ENCODE measurements around the gene CEP57L1. TPM values are rescaled to one million over a fixed set of nuclear protein-coding genes. Genes with fewer than 3 reads are reported as not detected.

The CEP57L1 gene
- 45.1 and 45.2 TPM in 2 replicates for total RNA-seq (2014; rRNA removed; shearing (Covaris generic))

DNA sequence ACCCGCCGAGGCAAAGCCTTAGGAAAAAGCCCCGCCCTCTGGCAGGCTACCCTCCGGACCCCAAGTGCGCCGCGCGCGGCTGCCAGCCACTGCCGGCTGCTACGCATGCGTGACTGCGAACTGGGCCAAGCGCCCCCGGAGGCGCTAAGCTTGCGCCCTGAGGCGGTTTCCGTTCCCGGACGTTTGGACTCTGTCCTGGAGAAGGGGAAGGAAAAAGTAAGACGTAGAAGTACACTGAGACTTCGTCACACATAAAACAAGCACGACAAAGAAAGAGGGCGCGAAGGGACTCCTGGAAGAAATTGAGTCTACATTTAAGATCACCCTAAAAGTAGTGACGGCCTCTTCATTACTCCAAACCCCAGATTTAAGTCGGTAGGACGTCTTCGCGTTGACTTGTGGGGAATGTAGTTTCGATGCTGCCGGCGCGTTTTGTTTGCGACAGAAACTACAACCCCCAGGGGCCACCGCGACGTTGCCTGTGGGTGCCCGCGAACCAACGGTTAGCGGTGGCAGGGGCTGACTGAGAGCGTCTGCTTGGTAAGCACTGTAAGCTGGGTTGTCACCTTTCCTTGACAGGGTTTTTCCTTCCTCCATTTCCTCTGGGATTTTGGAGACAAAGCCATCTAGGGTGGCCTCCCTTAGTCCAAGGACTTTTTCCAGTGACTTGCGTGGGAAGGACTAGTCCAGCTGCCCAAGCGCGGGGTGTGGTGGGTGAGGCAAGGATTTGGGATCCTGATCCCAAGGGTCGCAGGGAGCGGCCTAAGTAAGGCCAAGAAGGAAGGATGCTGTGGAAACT lies at the start of gene CEP57L1:
Gene CEP57L1 (plus strand): TSS at position 472 of the 799 bp plus-strand sequence. CDS start 49,715 bp downstream, outside the sequence.
- Histone ChIP-seq H3K36me3 (peaks cover 9% of the 10 kb centered on the region), H3K4me1 (replicated peaks) (peaks cover 7% of the 10 kb centered on the region)

DNA sequence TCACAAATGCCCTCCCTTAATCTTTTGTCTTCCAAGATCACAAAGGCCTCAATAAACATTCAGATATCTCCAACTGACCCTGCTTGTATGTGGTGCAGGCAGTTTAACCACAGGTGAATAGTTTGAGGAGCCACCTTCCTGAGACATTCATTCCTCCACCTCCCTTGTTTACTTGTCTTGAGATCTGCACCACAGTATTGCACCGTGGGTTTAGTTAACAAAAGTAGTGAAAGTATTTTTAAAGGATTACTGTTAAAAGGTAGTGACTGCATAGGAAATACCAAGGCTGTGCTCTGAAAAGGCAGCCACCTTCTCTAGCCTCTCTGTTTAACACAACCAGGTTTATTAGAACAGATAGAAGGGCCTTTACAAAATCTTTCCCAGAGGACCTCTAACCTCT lies 47.1 kb upstream of the CEP57L1 start:
- Histone ChIP-seq H3K27ac (no peak overlapping the region), H3K36me3 (no peaks in the 10 kb centered on the region), H3K4me1 (replicated peaks) (peaks cover 18% of the 10 kb centered on the region), H3K9me3 (replicated peaks) (no peaks in the 10 kb centered on the region), H3K4me3 (no peak overlapping the region), H3K27me3 (replicated peaks) (no peaks in the 10 kb centered on the region)
- no peak for DNase-seq (ENCODE audit: low read depth in 1 of 2, low spot score in 2 of 2)

More for the DNA sequence above, at the start of gene CEP57L1:
- DNase-seq (ENCODE audit: low read depth in 1 of 2, low spot score in 2 of 2) = peak; percentile 99
- peak within 1 kb of the TSS; percentile 73 for H3K4me3 ChIP-seq
- no peaks in the 10 kb centered on the region for H3K27me3 ChIP-seq (replicated peaks)
- peak within 1 kb of the TSS; percentile 95 for H3K27ac ChIP-seq
- no peaks in the 10 kb centered on the region for H3K9me3 ChIP-seq (replicated peaks)

DNA sequence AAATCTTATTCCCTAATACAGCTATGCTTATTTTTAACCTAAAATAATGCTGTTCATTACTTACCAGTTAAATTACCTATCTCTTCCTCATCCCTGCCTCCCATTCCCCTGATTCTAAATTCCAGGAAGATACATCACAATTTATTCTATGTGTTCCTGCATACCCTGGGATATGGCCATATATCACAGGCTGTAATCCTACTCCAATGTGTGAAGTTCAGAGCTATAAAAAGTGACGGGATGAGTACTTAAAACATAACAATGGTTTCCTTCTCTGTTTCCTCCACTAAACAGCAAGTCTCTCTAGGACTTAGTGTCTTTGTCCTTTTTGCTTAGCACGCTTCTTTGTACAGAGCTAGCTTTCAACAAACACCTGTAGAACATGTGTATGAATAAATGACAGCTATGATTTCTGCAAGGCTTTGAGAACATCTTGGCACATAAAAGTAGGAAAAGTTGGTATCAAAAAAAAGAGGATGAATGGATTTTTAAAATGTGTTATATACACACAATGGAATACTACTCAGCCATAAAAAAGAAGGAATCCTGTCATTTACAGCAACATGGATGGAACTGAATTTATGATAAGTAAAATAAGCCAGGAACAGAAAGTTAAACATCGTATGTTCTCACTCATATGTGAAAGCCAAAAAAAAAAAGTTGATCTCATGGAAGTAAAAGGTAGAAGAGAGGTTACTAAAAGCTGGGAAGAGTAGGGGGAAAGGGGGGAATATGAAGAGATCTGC lies 46.5 kb upstream of the CEP57L1 start:
- H3K36me3 ChIP-seq = no peaks in the 10 kb centered on the region
- H3K9me3 ChIP-seq (replicated peaks) = no peaks in the 10 kb centered on the region
- H3K4me1 ChIP-seq (replicated peaks) = peaks cover 18% of the 10 kb centered on the region
- no peak overlapping the region for H3K27ac ChIP-seq
- DNase-seq (ENCODE audit: low read depth in 1 of 2, low spot score in 2 of 2) = no peak
- no peaks in the 10 kb centered on the region for H3K27me3 ChIP-seq (replicated peaks)
- H3K4me3 ChIP-seq = no peak overlapping the region

DNA sequence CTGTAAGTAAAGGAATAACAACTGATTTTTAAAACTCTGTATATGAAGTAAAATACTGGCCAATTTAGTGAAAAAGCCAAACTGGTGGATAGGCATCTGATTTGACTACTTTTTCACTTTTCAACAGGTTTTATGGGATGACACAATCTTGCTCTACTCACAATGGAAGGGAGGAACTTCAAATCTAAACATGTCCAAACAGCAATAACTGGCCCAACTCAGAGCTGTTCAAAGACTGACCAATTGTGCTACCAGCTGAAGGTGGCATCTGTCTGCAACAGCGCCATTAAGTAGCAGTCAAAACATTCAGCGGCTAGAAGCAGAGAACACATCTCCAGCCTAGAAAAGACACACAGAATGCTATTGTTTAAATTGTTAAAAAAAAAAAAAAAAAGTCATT lies 45.3 kb upstream of the CEP57L1 start:
- no peak overlapping the region; the same call in 1 of the 2 replicates for H3K27ac ChIP-seq
- H3K36me3 ChIP-seq = no peaks in the 10 kb centered on the region
- no peaks in the 10 kb centered on the region for H3K27me3 ChIP-seq (replicated peaks)
- H3K9me3 ChIP-seq (replicated peaks) = no peaks in the 10 kb centered on the region
- H3K4me1 ChIP-seq (replicated peaks) = peaks cover 18% of the 10 kb centered on the region
- no peak for DNase-seq (ENCODE audit: low read depth in 1 of 2, low spot score in 2 of 2)
- no peak overlapping the region for H3K4me3 ChIP-seq

DNA sequence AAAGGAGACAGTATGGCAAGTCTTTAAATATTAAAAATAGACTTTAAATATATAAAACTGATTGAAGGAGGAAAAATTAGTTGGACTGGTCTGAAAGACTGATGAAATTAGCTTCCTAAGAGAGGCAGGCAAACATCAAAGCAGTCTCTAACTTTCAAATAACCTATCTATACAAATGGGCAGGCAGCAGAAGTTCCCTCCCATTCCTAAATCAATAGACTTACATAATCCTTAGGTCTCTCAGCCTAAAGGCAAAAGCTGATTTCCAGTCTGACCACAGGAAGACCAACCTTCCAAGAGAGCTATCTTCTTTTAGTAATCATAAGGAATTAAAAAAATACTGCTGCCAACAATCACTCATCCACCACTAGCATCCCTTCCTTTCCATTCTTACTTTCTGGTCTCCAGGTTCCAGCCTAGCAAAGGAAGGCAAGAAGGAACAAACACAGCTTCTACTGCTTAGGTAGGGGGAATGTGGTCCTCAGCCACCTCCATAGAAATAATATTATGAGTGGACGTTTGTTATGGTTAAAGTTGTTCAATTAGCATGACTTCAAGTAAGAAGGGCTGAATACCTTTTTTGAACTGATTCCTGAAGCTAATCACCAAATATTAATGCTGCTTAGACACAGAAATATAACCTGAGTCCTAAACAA lies 44.7 kb upstream of the CEP57L1 start:
- Histone ChIP-seq H3K27ac (no peak overlapping the region), H3K4me1 (replicated peaks) (peaks cover 18% of the 10 kb centered on the region), H3K9me3 (replicated peaks) (no peaks in the 10 kb centered on the region), H3K27me3 (replicated peaks) (no peaks in the 10 kb centered on the region), H3K4me3 (no peak overlapping the region), H3K36me3 (no peaks in the 10 kb centered on the region)
- DNase-seq (ENCODE audit: low read depth in 1 of 2, low spot score in 2 of 2) = no peak

DNA sequence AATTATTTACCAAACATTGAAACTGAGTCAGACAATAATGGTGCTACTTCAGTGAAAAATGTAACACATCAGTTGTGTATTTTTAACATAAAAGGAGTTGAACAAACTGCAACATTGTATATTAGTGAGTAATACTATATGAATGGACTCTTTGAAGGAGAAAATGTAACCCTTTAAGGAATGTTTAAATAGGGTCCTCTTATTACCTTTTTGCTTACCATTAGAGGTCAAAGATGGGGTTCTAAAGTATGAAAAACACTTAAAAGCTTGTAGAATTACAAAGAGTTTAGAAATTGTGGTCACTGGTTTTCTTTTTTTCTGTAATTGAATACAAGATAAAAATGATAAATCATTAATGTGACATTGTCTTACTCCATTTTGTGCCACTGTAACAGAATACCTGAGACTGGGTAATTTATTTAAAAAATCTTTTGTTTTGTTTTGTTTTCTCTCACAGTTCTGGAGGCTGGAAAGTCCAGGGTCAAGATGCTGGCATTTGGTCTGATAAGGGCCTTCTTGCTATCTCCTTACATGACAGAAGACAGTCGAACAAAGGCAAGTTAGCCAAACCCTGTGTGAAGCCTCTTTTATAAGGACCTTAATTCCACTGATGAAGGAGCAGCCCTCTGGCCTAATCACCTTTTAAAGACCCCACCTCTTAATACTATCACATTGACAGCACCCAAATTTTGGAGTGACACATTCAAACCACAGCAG lies 43.8 kb upstream of the CEP57L1 start:
- DNase-seq (ENCODE audit: low read depth in 1 of 2, low spot score in 2 of 2) = peak in 1 of 2 experiments; percentile 18
- peaks cover 25% of the 10 kb centered on the region for H3K4me1 ChIP-seq (replicated peaks)
- H3K9me3 ChIP-seq (replicated peaks) = no peaks in the 10 kb centered on the region

DNA sequence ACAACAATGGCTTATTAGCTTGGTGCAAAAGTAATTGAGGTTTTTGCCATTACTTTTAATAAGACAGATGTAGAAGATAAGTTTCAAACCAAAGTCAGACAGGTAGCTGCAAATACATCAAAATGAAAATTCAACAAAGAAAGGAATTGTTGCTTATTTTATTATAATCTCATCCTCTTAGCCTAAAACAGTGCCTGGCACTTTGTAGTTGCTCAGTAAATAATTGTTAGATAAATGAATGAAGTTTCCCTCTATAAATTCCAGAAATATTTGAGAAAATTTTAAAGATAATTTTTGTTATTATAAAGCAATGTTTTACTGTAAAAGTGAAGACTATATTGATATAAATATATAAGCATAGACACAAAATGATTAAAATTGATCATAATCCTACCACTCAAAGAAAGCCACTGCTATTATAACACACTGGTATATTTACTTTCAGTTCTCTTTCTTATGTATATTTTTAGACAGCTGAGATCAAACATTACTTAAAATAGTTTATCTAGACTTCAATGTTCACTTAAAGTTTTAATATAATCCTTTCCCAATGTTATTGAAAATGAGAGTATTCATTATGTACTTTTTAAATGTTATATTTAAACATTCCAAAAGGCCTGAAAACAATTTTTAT lies 43.2 kb upstream of the CEP57L1 start:
- no peak for DNase-seq (ENCODE audit: low read depth in 1 of 2, low spot score in 2 of 2)
- H3K27me3 ChIP-seq (replicated peaks) = no peaks in the 10 kb centered on the region
- no peak overlapping the region for H3K27ac ChIP-seq
- H3K36me3 ChIP-seq = no peaks in the 10 kb centered on the region
- H3K4me1 ChIP-seq (replicated peaks) = peaks cover 25% of the 10 kb centered on the region
- no peak overlapping the region for H3K4me3 ChIP-seq
- H3K9me3 ChIP-seq (replicated peaks) = no peaks in the 10 kb centered on the region

More for the DNA sequence above, 43.8 kb upstream of the CEP57L1 start:
- H3K27ac ChIP-seq = no peak overlapping the region
- H3K36me3 ChIP-seq = no peaks in the 10 kb centered on the region
- H3K27me3 ChIP-seq (replicated peaks) = no peaks in the 10 kb centered on the region
- H3K4me3 ChIP-seq = no peak overlapping the region

DNA sequence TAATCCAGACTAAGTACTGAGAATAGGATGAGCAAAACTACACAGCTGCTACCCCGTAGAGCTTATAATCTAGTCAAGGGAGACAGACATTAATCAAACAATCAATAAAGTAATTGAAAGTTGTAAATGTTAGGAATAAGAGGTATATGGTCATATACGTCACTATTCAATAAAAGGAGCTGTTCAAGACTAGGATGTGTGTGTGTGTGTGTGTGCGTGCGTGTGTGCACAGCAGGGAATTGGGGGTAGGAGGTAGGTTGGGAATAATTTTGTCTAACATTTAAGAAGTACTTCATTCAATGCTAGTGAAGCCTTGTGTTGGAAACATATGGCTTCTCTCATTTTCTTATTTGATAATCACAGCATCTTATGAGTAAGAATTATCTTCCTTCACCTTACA lies 42.5 kb upstream of the CEP57L1 start:
- Histone ChIP-seq H3K27ac (no peak overlapping the region), H3K4me1 (replicated peaks) (peaks cover 29% of the 10 kb centered on the region), H3K36me3 (no peaks in the 10 kb centered on the region), H3K4me3 (no peak overlapping the region), H3K9me3 (replicated peaks) (no peaks in the 10 kb centered on the region), H3K27me3 (replicated peaks) (no peaks in the 10 kb centered on the region)
- no peak for DNase-seq (ENCODE audit: low read depth in 1 of 2, low spot score in 2 of 2)

DNA sequence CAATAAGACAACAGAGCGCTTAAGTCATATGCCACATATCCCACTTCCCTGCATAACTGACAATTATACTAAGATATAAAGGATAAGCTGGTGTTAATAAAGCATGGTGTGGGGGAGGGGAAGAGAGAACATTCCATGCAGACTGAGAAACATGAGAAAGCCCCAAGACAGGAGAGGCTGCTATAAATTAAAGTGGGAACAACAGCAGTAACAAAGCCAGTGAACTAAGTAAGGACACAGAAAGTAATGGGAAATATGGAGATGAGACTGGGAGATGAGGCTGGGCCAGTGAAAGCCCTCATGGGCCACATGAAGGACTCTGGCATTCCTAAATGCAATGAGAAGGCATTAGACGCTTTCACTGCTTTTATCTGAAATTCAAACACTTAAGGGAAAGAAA lies 42.0 kb upstream of the CEP57L1 start:
- H3K27ac ChIP-seq = no peak overlapping the region
- no peak for DNase-seq (ENCODE audit: low read depth in 1 of 2, low spot score in 2 of 2)
- H3K4me3 ChIP-seq = no peak overlapping the region
- no peaks in the 10 kb centered on the region for H3K9me3 ChIP-seq (replicated peaks)
- H3K36me3 ChIP-seq = no peaks in the 10 kb centered on the region
- H3K4me1 ChIP-seq (replicated peaks) = peaks cover 26% of the 10 kb centered on the region
- no peaks in the 10 kb centered on the region for H3K27me3 ChIP-seq (replicated peaks)

DNA sequence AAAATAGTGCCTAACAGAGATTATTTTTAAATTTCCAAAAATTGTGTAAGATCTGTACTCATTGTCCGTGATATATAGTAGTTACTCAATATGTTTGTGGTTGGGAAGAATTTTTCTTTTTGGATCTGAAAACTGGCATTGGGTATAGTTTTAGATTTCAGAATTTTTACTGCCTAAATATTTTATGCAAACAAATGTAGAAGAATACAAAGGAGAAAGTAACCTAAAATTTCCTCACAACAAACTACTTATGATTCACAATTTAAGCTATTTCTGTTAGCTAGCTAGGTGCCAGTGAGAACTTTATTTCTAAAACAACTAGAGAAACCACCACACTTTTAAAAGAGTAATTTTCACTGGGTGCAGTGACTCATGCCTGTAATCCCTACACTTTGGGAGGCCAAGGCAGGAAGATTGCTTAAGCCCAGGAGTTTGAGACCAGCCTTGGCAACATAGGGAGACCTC lies 39.5 kb upstream of the CEP57L1 start:
- no peaks in the 10 kb centered on the region for H3K36me3 ChIP-seq
- no peak overlapping the region for H3K27ac ChIP-seq
- H3K27me3 ChIP-seq (replicated peaks) = no peaks in the 10 kb centered on the region
- peaks cover 33% of the 10 kb centered on the region for H3K4me1 ChIP-seq (replicated peaks)
- H3K4me3 ChIP-seq = no peak overlapping the region
- H3K9me3 ChIP-seq (replicated peaks) = no peaks in the 10 kb centered on the region
- peak in 1 of 2 experiments; percentile 21 for DNase-seq (ENCODE audit: low read depth in 1 of 2, low spot score in 2 of 2)

DNA sequence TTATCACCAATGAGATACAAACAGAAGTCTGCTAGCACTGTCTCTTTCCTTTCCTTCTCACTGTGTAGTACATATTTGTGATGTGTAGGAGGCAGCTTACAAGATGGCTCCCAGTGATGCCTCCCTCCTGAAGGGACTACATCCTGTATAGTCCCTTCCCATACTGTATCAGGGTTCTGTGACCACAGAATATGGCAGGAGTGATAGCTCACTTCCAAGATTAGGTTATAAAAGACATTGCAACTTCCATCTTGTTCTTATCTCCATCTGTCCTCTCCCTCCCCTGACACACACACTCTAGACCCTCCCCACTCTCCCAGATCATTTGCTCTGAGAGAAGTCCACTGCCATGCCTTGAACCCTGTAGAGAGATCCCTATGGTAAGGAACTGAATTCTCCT lies 38.6 kb upstream of the CEP57L1 start:
- H3K4me1 ChIP-seq (replicated peaks) = peaks cover 27% of the 10 kb centered on the region
- no peak for DNase-seq (ENCODE audit: low read depth in 1 of 2, low spot score in 2 of 2)

DNA sequence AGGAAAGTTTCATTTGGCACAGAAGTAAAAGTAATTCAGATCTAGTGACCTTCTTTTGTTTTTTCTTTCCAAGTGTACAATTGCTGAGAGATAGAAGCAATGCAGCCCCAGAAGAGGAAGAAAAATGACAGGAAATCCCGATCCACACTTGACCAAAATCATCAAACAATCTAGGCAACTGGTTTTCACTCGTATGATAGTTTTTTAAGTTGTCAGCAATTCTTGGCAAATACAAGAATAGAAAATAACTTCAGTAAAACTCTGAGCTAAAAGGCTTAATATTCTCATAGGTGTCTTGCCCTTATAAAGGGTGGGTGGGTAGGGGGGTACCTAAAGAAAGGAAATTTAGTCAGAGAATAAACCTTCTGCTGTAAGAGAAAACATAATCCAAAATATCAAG lies 36.7 kb upstream of the CEP57L1 start:
- DNase-seq (ENCODE audit: low read depth in 1 of 2, low spot score in 2 of 2) = no peak

More for the DNA sequence above, 38.6 kb upstream of the CEP57L1 start:
- H3K27ac ChIP-seq = no peak overlapping the region
- H3K27me3 ChIP-seq (replicated peaks) = no peaks in the 10 kb centered on the region
- no peak overlapping the region for H3K4me3 ChIP-seq
- H3K9me3 ChIP-seq (replicated peaks) = no peaks in the 10 kb centered on the region
- no peaks in the 10 kb centered on the region for H3K36me3 ChIP-seq

DNA sequence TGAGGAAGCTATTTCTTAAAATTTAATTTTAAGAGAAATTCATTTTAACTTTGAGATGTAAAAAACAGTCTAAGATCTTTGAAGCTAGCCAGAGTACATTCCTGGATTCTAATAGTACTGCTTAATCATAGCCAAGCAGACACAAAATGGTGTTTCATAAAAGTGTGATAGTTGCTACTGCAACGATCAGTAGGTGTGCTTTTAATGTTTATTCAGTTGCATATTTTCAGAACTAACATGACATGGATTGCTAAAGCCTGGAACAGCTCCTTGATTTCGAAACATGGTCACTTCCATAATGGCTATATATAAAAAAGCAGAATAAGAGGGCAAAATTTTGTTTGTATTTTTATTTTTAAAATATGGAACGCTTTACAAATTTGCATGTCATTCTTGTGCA lies 36.2 kb upstream of the CEP57L1 start:
- Histone ChIP-seq H3K27me3 (replicated peaks) (no peaks in the 10 kb centered on the region), H3K27ac (no peak overlapping the region), H3K36me3 (no peaks in the 10 kb centered on the region), H3K4me3 (no peak overlapping the region), H3K4me1 (replicated peaks) (peaks cover 24% of the 10 kb centered on the region), H3K9me3 (replicated peaks) (no peaks in the 10 kb centered on the region)
- DNase-seq (ENCODE audit: low read depth in 1 of 2, low spot score in 2 of 2) = no peak

More for the DNA sequence above, 36.7 kb upstream of the CEP57L1 start:
- H3K27me3 ChIP-seq (replicated peaks) = no peaks in the 10 kb centered on the region
- peaks cover 24% of the 10 kb centered on the region for H3K4me1 ChIP-seq (replicated peaks)
- no peak overlapping the region for H3K4me3 ChIP-seq
- H3K36me3 ChIP-seq = no peaks in the 10 kb centered on the region
- no peak overlapping the region for H3K27ac ChIP-seq
- H3K9me3 ChIP-seq (replicated peaks) = no peaks in the 10 kb centered on the region

All from SJSA1 (cell line).